ENCODE data around the gene SKOR2. TPM values are rescaled to one million over a fixed set of nuclear protein-coding genes. Genes with fewer than 3 reads are reported as not detected.

The SKOR2 gene
- total and polyA plus RNA-seq, 2 donors (not counting 1 experiment from before 2014, with no cell fraction given) = not detected

GRCh38 chr18:47260120-47260923 lies 8.9 kb upstream of the SKOR2 start:
- H3K9me3 ChIP-seq (ENCODE audit: control insufficient read depth, insufficient read depth, low read depth, low read length) = no peaks in the 10 kb centered on the region
- no peak overlapping the region for H3K4me2 ChIP-seq (ENCODE audit: extremely low read depth, insufficient read depth, low read length)
- no peaks in the 10 kb centered on the region for H3K36me3 ChIP-seq (ENCODE audit: control insufficient read depth, insufficient read depth, low read length)
- no peak for TF ChIP-seq EZH2 (IDR thresholded peaks at IDR 0.05; ENCODE audit: low read length, missing control alignments)
- no peak for TF ChIP-seq CTCF (conservative IDR thresholded peaks at IDR 0.05 in 1 of 2, IDR thresholded peaks at IDR 0.05 in 1 of 2; ENCODE audit: low read depth in 1 of 2, low read length in 2 of 2)
- H3K27ac ChIP-seq (ENCODE audit: insufficient read depth, low read length) = no peak overlapping the region
- H3K27me3 ChIP-seq (ENCODE audit: control insufficient read depth, insufficient read depth, low read length) = peaks cover 22% of the 10 kb centered on the region
- H3K4me1 ChIP-seq (ENCODE audit: control insufficient read depth, extremely low read depth, insufficient read depth, low read length) = no peaks in the 10 kb centered on the region
- no peak overlapping the region for H3K9ac ChIP-seq (ENCODE audit: insufficient read depth, low read length)
- no peaks in the 10 kb centered on the region for H4K20me1 ChIP-seq (ENCODE audit: control insufficient read depth, extremely low read depth, insufficient read depth, low read length)
- peak; percentile 26 to 44 for DNase-seq (ENCODE audit: low read depth in 2 of 2)
- no peaks in the 10 kb centered on the region for H3K79me2 ChIP-seq (ENCODE audit: control insufficient read depth, insufficient read depth, low read length)
- no peak overlapping the region for H3K4me3 ChIP-seq (replicated peaks in 1 of 4; ENCODE audit: control extremely low read depth in 1 of 4, insufficient read depth in 1 of 4, low read depth in 3 of 4, low read length in 4 of 4)
- H2AFZ ChIP-seq (ENCODE audit: low read length) = no peak overlapping the region

GRCh38 chr18:47254341-47254939 lies 3.0 kb upstream of the SKOR2 start:
- peak; percentile 30 to 44 for DNase-seq (ENCODE audit: low read depth in 2 of 2)
- Histone ChIP-seq H3K9ac (ENCODE audit: insufficient read depth, low read length) (no peak overlapping the region), H3K4me2 (ENCODE audit: extremely low read depth, insufficient read depth, low read length) (no peak overlapping the region), H3K27me3 (ENCODE audit: control insufficient read depth, insufficient read depth, low read length) (peaks cover 37% of the 10 kb centered on the region), H3K27ac (ENCODE audit: insufficient read depth, low read length) (no peak overlapping the region), H3K36me3 (ENCODE audit: control insufficient read depth, insufficient read depth, low read length) (no peaks in the 10 kb centered on the region), H3K79me2 (ENCODE audit: control insufficient read depth, insufficient read depth, low read length) (no peaks in the 10 kb centered on the region), H4K20me1 (ENCODE audit: control insufficient read depth, extremely low read depth, insufficient read depth, low read length) (no peaks in the 10 kb centered on the region), H3K9me3 (ENCODE audit: control insufficient read depth, insufficient read depth, low read depth, low read length) (no peaks in the 10 kb centered on the region), H3K4me1 (ENCODE audit: control insufficient read depth, extremely low read depth, insufficient read depth, low read length) (no peaks in the 10 kb centered on the region), H3K4me3 (replicated peaks in 1 of 4; ENCODE audit: control extremely low read depth in 1 of 4, insufficient read depth in 1 of 4, low read depth in 3 of 4, low read length in 4 of 4) (no peak overlapping the region), H2AFZ (ENCODE audit: low read length) (no peak overlapping the region)
- TF ChIP-seq CTCF (conservative IDR thresholded peaks at IDR 0.05 in 1 of 2, IDR thresholded peaks at IDR 0.05 in 1 of 2; ENCODE audit: low read depth in 1 of 2, low read length in 2 of 2) = no peak
- no peak for TF ChIP-seq EZH2 (IDR thresholded peaks at IDR 0.05; ENCODE audit: low read length, missing control alignments)

GRCh38 chr18:47253101-47253654 lies 1.7 kb upstream of the SKOR2 start:
- no peaks in the 10 kb centered on the region for H3K36me3 ChIP-seq (ENCODE audit: control insufficient read depth, insufficient read depth, low read length)
- H3K27me3 ChIP-seq (ENCODE audit: control insufficient read depth, insufficient read depth, low read length) = peaks cover 47% of the 10 kb centered on the region
- H4K20me1 ChIP-seq (ENCODE audit: control insufficient read depth, extremely low read depth, insufficient read depth, low read length) = no peaks in the 10 kb centered on the region
- no peak overlapping the region for H3K27ac ChIP-seq (ENCODE audit: insufficient read depth, low read length)
- no peaks in the 10 kb centered on the region for H3K79me2 ChIP-seq (ENCODE audit: control insufficient read depth, insufficient read depth, low read length)
- no peak for DNase-seq (ENCODE audit: low read depth in 2 of 2)
- no peaks in the 10 kb centered on the region for H3K9me3 ChIP-seq (ENCODE audit: control insufficient read depth, insufficient read depth, low read depth, low read length)
- no peak for TF ChIP-seq EZH2 (IDR thresholded peaks at IDR 0.05; ENCODE audit: low read length, missing control alignments)
- no peak for TF ChIP-seq CTCF (conservative IDR thresholded peaks at IDR 0.05 in 1 of 2, IDR thresholded peaks at IDR 0.05 in 1 of 2; ENCODE audit: low read depth in 1 of 2, low read length in 2 of 2)
- no peak overlapping the region for H3K4me3 ChIP-seq (replicated peaks in 1 of 4; ENCODE audit: control extremely low read depth in 1 of 4, insufficient read depth in 1 of 4, low read depth in 3 of 4, low read length in 4 of 4)
- no peak overlapping the region for H3K4me2 ChIP-seq (ENCODE audit: extremely low read depth, insufficient read depth, low read length)
- H3K4me1 ChIP-seq (ENCODE audit: control insufficient read depth, extremely low read depth, insufficient read depth, low read length) = no peaks in the 10 kb centered on the region
- H3K9ac ChIP-seq (ENCODE audit: insufficient read depth, low read length) = no peak overlapping the region
- H2AFZ ChIP-seq (ENCODE audit: low read length) = no peak overlapping the region

All from fibroblast of lung (primary cell).